ENCODE data around the gene DEPDC1B. TPM values are rescaled to one million over a fixed set of nuclear protein-coding genes. Genes with fewer than 3 reads are reported as not detected.

The DEPDC1B gene
- total RNA-seq, 1 donor from 2014 or later: 0.98 TPM

DNA sequence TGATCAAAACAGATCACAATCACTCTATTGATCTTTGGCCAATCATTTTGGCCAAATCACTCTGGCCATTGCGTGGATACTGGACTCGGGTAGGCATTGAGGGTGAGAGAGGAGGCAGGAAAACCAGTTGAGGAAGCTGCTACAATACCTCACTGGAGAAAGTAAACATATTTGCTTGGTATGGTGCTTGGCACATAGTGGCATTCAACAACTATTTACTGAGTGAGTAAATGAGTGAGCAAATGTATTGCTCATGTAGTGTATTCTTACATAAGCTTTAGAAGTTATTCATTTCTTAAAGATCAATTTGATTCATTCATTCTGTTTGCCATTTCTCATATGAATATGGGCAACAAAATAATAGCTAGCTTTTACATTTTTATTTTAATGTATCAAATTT, 4.0 kb upstream of the DEPDC1B start:
- H3K9me3 Mint-ChIP-seq: no peaks in the 10 kb centered on the region
- ATAC-seq (ENCODE audit: low read depth) (no peak), DNase-seq (no peak)
- peaks cover 11% of the 10 kb centered on the region for H3K4me1 Mint-ChIP-seq
- intact Hi-C loops (cut with micrococcal nuclease): loop anchor here (10.0 kb wide), 1 partner anchor 141 kb away; the partner anchor contains the start of gene ELOVL7
- H3K36me3 Mint-ChIP-seq (ENCODE audit: low read depth): no peaks in the 10 kb centered on the region
- ChIA-PET CTCF (no interaction called here), POLR2A (no interaction called here)
- no peaks in the 10 kb centered on the region for H3K27me3 Mint-ChIP-seq
- TF ChIP-seq, protein P1, sequence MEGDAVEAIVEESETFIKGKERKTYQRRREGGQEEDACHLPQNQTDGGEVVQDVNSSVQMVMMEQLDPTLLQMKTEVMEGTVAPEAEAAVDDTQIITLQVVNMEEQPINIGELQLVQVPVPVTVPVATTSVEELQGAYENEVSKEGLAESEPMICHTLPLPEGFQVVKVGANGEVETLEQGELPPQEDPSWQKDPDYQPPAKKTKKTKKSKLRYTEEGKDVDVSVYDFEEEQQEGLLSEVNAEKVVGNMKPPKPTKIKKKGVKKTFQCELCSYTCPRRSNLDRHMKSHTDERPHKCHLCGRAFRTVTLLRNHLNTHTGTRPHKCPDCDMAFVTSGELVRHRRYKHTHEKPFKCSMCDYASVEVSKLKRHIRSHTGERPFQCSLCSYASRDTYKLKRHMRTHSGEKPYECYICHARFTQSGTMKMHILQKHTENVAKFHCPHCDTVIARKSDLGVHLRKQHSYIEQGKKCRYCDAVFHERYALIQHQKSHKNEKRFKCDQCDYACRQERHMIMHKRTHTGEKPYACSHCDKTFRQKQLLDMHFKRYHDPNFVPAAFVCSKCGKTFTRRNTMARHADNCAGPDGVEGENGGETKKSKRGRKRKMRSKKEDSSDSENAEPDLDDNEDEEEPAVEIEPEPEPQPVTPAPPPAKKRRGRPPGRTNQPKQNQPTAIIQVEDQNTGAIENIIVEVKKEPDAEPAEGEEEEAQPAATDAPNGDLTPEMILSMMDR (IDR thresholded peaks at IDR 0.05): no peak
- H3K4me3 Mint-ChIP-seq: no peak overlapping the region
- H3K27ac Mint-ChIP-seq: no peak overlapping the region

DNA sequence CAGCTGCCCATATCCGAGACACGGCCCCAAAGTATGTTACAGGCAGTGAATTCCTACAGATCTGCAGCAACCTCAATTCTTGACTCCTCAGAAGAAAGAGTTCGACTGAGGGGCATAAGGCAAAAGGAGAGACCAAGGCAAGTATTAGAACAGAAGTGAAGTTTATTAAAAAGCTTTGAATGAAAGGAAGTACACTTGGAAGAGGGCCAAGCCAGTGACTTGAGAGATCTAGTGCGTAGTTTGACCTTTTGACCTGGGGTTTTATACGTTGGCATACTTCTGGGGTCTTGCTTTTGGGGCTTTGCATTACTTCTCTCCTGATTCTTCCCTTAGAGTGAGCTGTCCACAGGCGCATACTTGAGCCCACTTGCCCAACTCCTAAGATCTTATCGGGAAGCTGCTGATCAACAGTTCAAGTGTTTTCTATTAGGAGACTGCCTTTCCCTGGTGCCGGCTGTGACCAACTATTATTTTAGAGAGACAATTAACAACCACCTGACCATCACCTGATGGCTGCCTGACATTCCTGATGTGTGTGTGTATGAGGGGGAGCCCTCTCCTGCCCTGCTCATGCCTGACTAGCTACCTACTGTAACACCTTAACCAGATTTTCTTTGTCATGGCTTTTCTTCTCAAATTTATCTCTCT, 1.5 kb upstream of the DEPDC1B start:
- peak overlapping the region; percentile 4 for H3K4me3 Mint-ChIP-seq
- intact Hi-C loops (cut with micrococcal nuclease): loop anchor here (10.0 kb wide), 1 partner anchor 143 kb away; the partner anchor contains the start of gene ELOVL7
- no peaks in the 10 kb centered on the region for H3K27me3 Mint-ChIP-seq
- DNase-seq (no peak), ATAC-seq (ENCODE audit: low read depth) (no peak)
- ChIA-PET POLR2A (no interaction called here), CTCF (no interaction called here)
- TF ChIP-seq, protein P1 (IDR thresholded peaks at IDR 0.05): no peak
- no peaks in the 10 kb centered on the region for H3K36me3 Mint-ChIP-seq (ENCODE audit: low read depth)
- H3K4me1 Mint-ChIP-seq: peaks cover 12% of the 10 kb centered on the region
- no peak overlapping the region for H3K27ac Mint-ChIP-seq
- H3K9me3 Mint-ChIP-seq: no peaks in the 10 kb centered on the region

DNA sequence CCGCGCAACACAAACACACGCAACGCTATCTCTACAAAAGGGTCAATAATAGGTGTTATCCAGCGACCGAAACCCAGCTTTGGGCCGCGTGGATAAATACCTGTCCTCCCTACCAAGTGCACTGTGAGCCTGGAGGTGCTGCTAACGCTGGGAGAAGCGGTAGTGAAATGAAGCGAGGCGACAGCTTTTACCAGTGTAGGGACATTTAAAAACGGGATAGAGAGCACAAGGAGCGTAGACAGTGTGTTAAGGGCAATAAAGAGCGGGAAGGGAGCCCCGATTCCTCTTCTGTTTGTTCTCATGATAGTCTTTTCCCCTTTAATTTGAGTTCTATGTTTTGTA, 421 bp upstream of the DEPDC1B start:
- peak; percentile 23 for ATAC-seq (ENCODE audit: low read depth)
- POLR2A ChIA-PET: interaction anchor here (0.8 to 1.2 kb wide), 2 partner anchors 8 to 631 kb away, joined by 3 to 4 read pairs; partner anchors contain the start of gene ZSWIM6

DNA sequence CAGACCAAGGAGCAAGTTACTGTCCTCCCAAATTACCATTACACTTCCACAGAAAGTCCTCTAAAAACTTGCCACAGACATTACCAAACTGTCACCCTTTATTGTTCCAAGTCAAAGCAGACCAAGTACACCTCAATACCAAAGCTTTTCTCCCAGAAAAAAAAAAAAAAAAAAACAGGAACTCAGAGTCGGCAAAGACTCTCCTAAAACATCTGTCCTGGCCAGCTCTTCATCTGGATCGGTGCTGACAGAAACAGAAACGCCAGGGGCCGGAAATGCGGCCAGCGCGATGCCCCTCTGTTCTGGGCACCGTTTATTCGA, 718 bp downstream of the DEPDC1B start:
- no peak for DNase-seq
- Mint-ChIP-seq H3K27me3 (no peaks in the 10 kb centered on the region), H3K4me1 (peaks cover 12% of the 10 kb centered on the region), H3K4me3 (peak overlapping the region; percentile 90), H3K27ac (no peak overlapping the region), H3K36me3 (ENCODE audit: low read depth) (no peaks in the 10 kb centered on the region), H3K9me3 (no peaks in the 10 kb centered on the region)
- ChIA-PET CTCF (interaction anchor here (1.1 to 2.2 kb wide), 2 partner anchors 11 to 888 kb away, joined by 3 to 8 read pairs; no protein-coding TSS in a partner anchor), POLR2A (no interaction called here)
- intact Hi-C loops (cut with micrococcal nuclease): loop anchor here (10.0 kb wide), 1 partner anchor 466 kb away; the partner anchor contains the start of gene SMIM15
- no peak for ATAC-seq (ENCODE audit: low read depth)
- TF ChIP-seq, protein P1 (IDR thresholded peaks at IDR 0.05): no peak

More for the DNA sequence above, 421 bp upstream of the DEPDC1B start:
- Mint-ChIP-seq H3K27me3 (no peaks in the 10 kb centered on the region), H3K4me3 (peak overlapping the region; percentile 90), H3K36me3 (ENCODE audit: low read depth) (no peaks in the 10 kb centered on the region), H3K27ac (peak overlapping the region; percentile 37), H3K4me1 (peaks cover 12% of the 10 kb centered on the region), H3K9me3 (no peaks in the 10 kb centered on the region)
- intact Hi-C loops (cut with micrococcal nuclease): loop anchor here (1.0 to 10.0 kb wide), 4 partner anchors 144 to 708 kb away; partner anchors contain the start of genes ELOVL7, ERCC8, NDUFAF2 and ZSWIM6
- DNase-seq: no peak
- TF ChIP-seq, protein P1 (IDR thresholded peaks at IDR 0.05): no peak
- CTCF ChIA-PET: interaction anchor here (0.6 to 2.2 kb wide), 3 partner anchors 12 to 889 kb away, joined by 3 to 8 read pairs (median 3); no protein-coding TSS in a partner anchor

DNA sequence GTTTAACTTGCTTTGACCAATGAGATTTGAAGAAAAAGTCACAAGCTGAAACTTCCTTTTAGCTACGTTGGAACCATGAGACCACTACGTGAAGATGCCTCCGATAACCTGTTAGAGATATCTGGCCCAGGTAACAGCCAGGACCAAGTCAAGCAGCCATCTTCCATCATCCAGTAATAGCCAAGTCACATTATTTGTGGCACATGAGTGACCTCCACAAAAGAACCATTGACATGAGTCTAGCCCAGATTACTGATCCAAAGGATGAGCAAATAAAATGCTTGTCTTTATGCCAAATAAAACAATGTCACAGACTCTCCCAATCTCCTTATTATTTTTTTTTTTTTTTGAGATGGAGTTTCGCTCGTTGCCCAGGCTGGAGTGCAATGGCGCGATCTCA, 1.6 kb downstream of the DEPDC1B start:
- H3K4me3 Mint-ChIP-seq: no peak overlapping the region
- ChIA-PET CTCF (interaction anchor here (2.2 kb wide), 1 partner anchor 10 kb away, joined by 8 read pairs; no protein-coding TSS in a partner anchor), POLR2A (interaction anchor here (0.7 kb wide), 1 partner anchor 171 kb away, joined by 7 read pairs; no protein-coding TSS in a partner anchor)
- no peaks in the 10 kb centered on the region for H3K36me3 Mint-ChIP-seq (ENCODE audit: low read depth)
- no peak overlapping the region for H3K27ac Mint-ChIP-seq
- H3K9me3 Mint-ChIP-seq: no peaks in the 10 kb centered on the region
- TF ChIP-seq, protein P1 (IDR thresholded peaks at IDR 0.05): no peak
- ATAC-seq (ENCODE audit: low read depth): no peak
- no peaks in the 10 kb centered on the region for H3K27me3 Mint-ChIP-seq
- intact Hi-C loops (cut with micrococcal nuclease): loop anchor here (10.0 kb wide), 1 partner anchor 466 kb away; the partner anchor contains the start of gene SMIM15
- H3K4me1 Mint-ChIP-seq: peaks cover 12% of the 10 kb centered on the region
- no peak for DNase-seq

Measured in activated B cell treated with CpG ODN at 0.5 μM for 24 hours (primary cell).